DMS114 treated with DMSO at 0.1 percent for 48 hours (cell line): ENCODE measurements around the gene MYO7B.

Experiments
- DNase-seq: peaks from one replicate; lab custom pipeline; 2025; ENCODE audit not compliant: unreplicated experiment; lab: John Stamatoyannopoulos, UW

MYO7B gene

DNA sequence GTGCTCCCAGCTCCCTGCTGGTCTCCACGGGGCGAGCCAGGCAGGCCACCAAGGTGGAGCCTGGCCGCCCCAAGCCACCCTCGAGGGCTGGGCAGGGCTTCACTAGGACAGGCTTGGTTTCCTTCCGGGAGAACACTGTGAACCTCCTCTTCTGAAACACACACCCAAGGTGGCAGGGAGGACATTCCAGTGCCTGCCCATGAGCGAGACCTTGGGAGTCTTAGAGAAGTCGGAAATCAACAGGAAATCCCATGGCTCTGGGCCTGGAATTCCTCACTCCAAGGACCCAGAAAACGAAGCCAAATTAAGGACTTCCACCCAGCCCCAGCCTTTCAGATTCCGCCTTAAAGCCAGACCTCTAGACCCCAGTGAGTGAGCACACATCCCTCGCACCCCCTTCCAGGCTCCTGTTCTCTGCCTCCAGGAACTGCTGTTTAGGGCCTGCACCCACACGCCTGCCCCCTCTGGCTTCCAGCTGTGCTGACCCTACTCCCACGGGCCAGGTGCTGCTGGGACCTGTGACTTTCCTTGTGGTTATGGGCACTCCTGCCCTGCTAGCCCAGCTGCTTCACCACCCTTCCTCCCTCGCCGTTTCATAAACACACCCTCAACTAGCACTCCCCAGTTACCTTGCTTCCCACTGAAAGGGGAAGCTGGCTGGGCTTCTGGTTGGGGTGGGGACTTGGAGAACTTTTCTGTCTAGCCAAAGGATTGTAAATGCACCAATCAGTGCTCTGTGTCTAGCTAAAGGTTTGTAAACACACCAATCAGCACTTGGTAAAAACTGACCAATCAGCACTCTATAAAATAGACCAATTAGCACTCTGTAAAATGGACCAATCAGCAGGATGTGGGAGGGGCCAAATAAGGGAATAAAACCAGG, 124.2 kb downstream of the MYO7B start:
- no peak for DNase-seq

GRCh38 chr2:127660291-127660578, 124.8 kb downstream of the MYO7B start:
- no peak for DNase-seq

GRCh38 chr2:127661072-127661649, 125.7 kb downstream of the MYO7B start:
- DNase-seq: no peak

GRCh38 chr2:127661949-127662510, 126.5 kb downstream of the MYO7B start:
- no peak for DNase-seq

DNA sequence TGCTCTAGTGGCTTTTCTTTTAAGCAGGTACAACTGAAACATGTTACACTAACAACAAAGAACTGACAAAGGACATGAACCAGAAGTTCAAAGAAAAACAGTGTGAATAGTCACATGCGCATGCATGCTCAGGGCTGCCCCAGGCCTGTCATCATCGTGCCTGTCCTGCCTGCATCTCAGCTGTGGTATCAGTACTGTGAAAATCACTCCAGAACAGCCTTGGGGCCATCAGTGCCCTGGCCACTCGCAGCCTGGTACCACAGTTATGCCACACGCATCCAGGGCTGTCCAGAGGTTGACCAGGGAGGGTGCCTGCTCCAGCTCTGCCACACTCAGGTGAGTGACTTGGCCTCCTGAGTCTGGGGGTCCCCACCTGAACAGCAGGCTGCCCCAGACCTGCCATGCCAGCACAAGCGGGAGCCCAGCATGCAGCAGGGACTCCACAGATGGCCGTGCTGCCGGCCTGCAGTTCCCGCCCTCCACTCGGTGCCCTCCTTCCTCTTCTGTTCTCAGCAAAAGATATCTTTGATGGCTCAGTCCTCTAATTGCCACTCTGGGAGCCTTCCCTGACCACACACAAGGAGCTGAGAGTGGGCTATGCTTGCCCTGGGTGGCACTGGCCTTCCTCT, 127.6 kb downstream of the MYO7B start:
- no peak for DNase-seq

- no peak for DNase-seq
Observed at GRCh38 chr2:127663566-127664064, 128.1 kb downstream of the MYO7B start.

DNA sequence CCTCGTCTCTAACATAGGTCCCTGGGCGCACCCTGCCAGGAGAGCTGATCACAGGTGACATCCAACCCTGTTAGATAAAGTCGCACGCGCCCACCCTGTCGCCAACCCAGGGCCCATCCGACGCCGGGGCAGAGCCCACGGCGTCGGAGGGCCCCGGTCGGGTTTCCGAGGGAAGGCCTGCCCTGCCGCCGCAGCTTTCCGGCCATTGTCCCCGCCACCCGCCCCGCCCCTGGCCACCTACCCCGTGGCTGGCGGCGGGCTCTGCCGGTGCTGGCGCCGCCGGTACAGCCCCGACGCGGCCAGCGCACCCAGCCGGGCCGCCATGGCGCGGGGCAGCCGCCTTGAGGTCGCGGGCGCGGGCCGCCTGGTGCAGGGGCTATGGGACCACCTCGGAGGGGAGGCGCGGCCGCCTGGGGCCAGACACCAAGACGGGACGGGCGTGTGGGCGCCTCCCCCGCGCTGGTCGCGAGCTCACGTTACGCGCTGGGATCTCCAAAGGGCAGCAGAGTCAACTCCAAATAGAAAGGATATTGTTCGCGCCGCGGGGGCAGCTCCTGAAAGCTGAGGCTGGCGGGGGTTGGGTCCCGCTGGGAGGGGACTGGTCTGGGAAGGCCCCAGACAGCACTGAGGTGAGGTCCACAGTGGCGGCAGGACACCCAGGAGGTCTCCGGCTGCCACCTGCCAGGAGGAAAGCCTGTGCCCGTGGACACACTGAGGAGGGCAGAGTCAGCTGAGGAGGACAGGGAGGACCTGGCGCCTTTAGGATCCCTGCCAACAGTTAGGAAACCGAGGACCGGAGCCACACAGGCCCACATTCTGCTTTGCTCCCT, 128.8 kb downstream of the MYO7B start:
- DNase-seq: no peak

DNA sequence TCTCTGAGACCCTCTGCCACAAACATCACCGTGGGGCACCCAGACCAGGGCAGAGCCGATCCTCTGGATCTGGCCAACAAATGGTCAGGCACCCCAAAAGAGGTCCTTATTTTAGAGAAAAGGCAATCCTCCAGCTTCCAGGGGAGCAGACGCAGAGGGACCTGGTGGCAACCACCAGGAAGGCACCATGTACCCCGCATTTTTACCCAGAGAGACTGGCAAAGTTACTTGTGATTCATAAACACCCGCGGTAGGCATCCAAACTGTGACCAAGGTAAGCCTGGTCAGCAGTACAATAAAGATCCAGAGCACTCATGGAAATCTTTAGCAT, 129.4 kb downstream of the MYO7B start:
- no peak for DNase-seq

- DNase-seq: no peak
Observed at GRCh38 chr2:127665267-127665893, 129.9 kb downstream of the MYO7B start.

- DNase-seq: no peak
Observed at GRCh38 chr2:127669056-127669455, 133.6 kb downstream of the MYO7B start.

GRCh38 chr2:127670055-127670956, 134.8 kb downstream of the MYO7B start:
- no peak for DNase-seq

- DNase-seq: no peak
Observed at GRCh38 chr2:127670957-127671290, 135.4 kb downstream of the MYO7B start.

- no peak for DNase-seq
Observed at GRCh38 chr2:127671557-127672302, 136.2 kb downstream of the MYO7B start.

DNA sequence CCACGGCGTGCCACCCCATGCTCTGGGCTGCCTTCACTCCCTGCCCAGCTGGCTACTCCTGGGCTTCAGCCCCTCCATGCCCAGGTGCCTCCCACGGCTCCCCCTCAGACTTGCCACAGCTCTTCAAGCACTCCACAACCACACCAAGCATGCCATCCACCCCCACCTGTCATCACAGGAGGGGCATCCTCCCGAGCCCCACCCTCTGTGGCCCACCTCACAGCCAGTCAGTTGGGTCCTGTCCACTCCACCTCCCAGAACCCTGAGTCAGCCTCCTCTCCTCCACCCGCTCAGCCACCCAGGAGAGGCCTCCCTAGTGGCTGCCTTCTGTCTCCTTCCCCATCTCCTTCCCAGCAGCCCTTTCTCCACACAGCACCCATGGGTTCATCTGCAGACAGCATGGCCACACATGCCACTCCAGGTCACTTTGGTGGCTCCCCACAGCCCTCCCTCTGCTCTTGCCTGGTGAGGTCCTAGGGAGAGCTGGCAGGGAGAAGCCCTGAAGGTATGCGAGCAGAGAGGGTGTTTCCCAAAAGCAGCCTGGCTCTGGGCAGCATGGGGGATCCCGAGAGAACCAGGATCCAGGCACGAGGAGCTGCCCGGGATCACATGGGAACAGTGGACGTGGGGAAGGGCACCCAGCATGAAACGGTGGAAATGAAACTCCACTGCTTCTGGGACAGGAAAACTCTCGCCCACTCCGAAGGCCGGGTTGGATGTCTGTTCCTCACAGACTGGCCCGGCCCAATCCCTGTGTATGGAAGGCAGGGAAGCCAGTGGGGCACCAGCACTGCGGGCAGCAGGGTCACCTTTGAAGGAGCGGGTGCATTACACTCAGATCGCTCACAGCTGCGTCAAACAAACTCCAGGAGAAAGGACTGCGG, 137.1 kb downstream of the MYO7B start:
- DNase-seq: no peak

- DNase-seq: no peak
Observed at GRCh38 chr2:127673291-127674069, 138.0 kb downstream of the MYO7B start.

DNA sequence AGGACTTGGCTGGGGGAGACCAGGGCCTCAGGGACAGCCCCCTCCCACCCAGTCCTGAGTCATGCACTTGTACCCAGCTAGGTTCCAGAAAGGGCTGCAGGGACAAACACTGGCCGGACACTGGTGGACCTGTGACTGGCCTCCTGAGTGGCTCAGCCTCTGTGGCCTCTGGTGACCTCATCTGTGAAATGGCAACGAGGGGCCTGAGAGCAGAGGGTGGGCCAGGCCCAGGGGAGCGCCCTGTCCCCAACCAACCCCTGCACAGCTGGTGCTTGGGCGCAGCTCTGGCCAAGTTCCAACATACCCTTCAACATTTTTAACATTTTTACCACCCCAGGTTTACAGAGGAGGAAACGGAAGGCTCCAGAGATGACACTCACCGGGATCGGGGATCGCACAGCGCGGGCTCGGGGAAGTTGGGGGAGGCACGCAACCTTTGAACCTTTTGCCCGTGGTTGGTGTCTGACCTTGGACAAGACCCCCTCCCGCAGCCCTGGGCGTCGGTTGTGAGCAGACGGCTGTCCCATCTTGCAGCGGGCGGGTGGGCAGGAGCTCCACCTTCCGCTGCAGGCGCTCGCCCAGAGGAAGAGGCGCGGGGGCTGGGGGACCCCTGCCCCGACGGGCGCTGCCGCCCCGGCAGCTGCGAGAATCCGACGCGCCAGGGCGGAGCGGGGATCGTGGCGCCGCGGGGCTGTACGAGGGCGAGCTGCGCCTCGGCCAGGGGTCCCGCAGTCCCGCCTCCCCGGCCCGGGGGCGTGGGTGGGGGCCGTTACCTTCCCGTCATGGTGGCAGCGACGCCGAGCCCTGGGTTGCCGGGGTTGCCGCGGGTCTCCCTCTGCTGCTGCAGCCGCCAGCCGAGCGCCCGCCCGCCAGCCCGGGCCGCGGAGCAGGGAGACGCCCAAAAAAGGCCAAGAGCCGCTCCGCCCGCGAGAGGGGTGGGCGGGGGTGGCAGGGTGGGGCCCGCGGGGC, 139.0 kb downstream of the MYO7B start:
- DNase-seq: no peak
